H1 (cell line): ENCODE data around the gene KCNIP2.

Experiments
- ATF3 ChIP-seq: IDR thresholded peaks from 2 replicates; pipeline ENCODE4 v1.6.1; 2011; ENCODE audit warnings: low read depth, mild to moderate bottlenecking, low read length; ENCODE audit not compliant: insufficient read depth
- CHD1 ChIP-seq: IDR thresholded peaks from 2 replicates; pipeline ENCODE4 v1.6.1; 2012; ENCODE audit warnings: low read depth, low read length, improper control_type of control experiment
- CTCF ChIP-seq, 3 experiments: IDR thresholded peaks; 1 replicate in 2 of 3; 2 replicates in 1 of 3; pipeline versions ENCODE4 v1.5.1 to v1.6.1; 2011; ENCODE audit warnings: low read length in 3 of 3, mild to moderate bottlenecking in 3 of 3, inconsistent platforms in 2 of 3, low read depth in 1 of 3, moderate library complexity in 1 of 3; ENCODE audit not compliant: insufficient read depth in 1 of 3; ENCODE audit errors: control extremely low read depth in 1 of 3
- EZH2 ChIP-seq: fragments of 200-600 bp; sonication (generic); IDR thresholded peaks from 2 replicates; pipeline ENCODE4 v1.7.1; 2012; ENCODE audit warnings: low read depth, mild to moderate bottlenecking, moderate library complexity, low read length, inconsistent platforms; ENCODE audit not compliant: severe bottlenecking
- JUN ChIP-seq: IDR thresholded peaks from 2 replicates; pipeline ENCODE4 v1.6.1; 2011; ENCODE audit warnings: low read depth, mild to moderate bottlenecking, improper control_type of control experiment, low read length
- KDM1A ChIP-seq: fragments of 200-600, 300-600 bp; sonication (generic); IDR thresholded peaks from 2 replicates; pipeline ENCODE4 v1.7.1; 2016; ENCODE audit warnings: mild to moderate bottlenecking, low read length, borderline replicate concordance
- POLR2A ChIP-seq, 2 experiments: IDR thresholded peaks; 1 replicate in 1 of 2; 2 replicates in 1 of 2; pipeline ENCODE4 v1.6.1; 2011; ENCODE audit warnings: low read depth in 2 of 2, low read length in 2 of 2, mild to moderate bottlenecking in 2 of 2; ENCODE audit errors: control extremely low read depth in 1 of 2
- POLR2AphosphoS5 ChIP-seq: IDR thresholded peaks from 2 replicates; pipeline ENCODE4 v1.6.1; 2011; ENCODE audit warnings: low read depth, low read length
- SRF ChIP-seq: IDR thresholded peaks from 2 replicates; pipeline ENCODE4 v1.6.1; 2011; ENCODE audit warnings: mild to moderate bottlenecking, low read depth, low read length, moderate library complexity
- SUZ12 ChIP-seq: fragments of 200-600 bp; sonication (generic); IDR thresholded peaks from 2 replicates; pipeline ENCODE4 v1.6.1; 2012; ENCODE audit warnings: mild to moderate bottlenecking, inconsistent platforms, low read length, moderate library complexity, mixed read lengths
- TEAD4 ChIP-seq: IDR thresholded peaks from 2 replicates; pipeline ENCODE4 v1.6.1; 2012; ENCODE audit warnings: low read depth, low read length, inconsistent platforms, mixed read lengths
- TF ChIP-seq, protein P1 (sequence below): IDR thresholded peaks from 2 replicates; pipeline ENCODE4 v1.6.1; 2012; ENCODE audit warnings: inconsistent platforms

- TF ChIP-seq SRF: no peak
- no peak for TF ChIP-seq ATF3
- no peak for TF ChIP-seq TEAD4
- TF ChIP-seq EZH2: no peak
- no peak for TF ChIP-seq POLR2AphosphoS5
- TF ChIP-seq JUN: no peak
- TF ChIP-seq CHD1: no peak
- no peak for TF ChIP-seq KDM1A
- TF ChIP-seq CTCF (IDR thresholded peaks at IDR 0.05; ENCODE audit: control extremely low read depth in 1 of 3, insufficient read depth in 1 of 3, low read depth in 1 of 3, low read length in 3 of 3): no peak
- TF ChIP-seq, protein P1, sequence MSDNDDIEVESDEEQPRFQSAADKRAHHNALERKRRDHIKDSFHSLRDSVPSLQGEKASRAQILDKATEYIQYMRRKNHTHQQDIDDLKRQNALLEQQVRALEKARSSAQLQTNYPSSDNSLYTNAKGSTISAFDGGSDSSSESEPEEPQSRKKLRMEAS: no peak
- no peak for TF ChIP-seq SUZ12
- no peak for TF ChIP-seq POLR2A (IDR thresholded peaks at IDR 0.05; ENCODE audit: control extremely low read depth in 1 of 2, low read depth in 2 of 2, low read length in 2 of 2)
These were observed 9.3 kb downstream of the KCNIP2 start for GRCh38 chr10:101834341-101834740.
